ENCODE data around the gene PON2. TPM values are rescaled to one million over a fixed set of nuclear protein-coding genes. Genes with fewer than 3 reads are reported as not detected.

The PON2 gene
- total RNA-seq, 1 experiment from 2014 or later, result 52.6 TPM

Other genes with a start within 250 kb of the PON2 start
- gene PON1, start 110.5 kb downstream of the PON2 start, total RNA-seq (2014; rRNA removed; shearing (Covaris generic)), result not detected in 2 replicates
- gene PON3, start 38.7 kb downstream of the PON2 start, total RNA-seq (2014; rRNA removed; shearing (Covaris generic)), result not detected in 2 replicates
- gene ASB4, start 50.9 kb upstream of the PON2 start, total RNA-seq (2014; rRNA removed; shearing (Covaris generic)), result 0.06 TPM in 1 of 2 replicates, not detected in the other
- 0.63 and 0.71 TPM in 2 replicates for gene PDK4, start 161.5 kb upstream of the PON2 start, total RNA-seq (2014; rRNA removed; shearing (Covaris generic))

Measured in Daoy (cell line).